Transverse colon (tissue), 4 donors: ENCODE measurements around the gene GPR68. TPM values are rescaled to one million over a fixed set of nuclear protein-coding genes. Genes with fewer than 3 reads are reported as not detected.

Source experiments
- DNase-seq: peaks from one replicate; pipeline ENCODE4 v3.0.0-alpha.2; 2019
- H3K27ac ChIP-seq, 4 donors: fragments of 200-600 bp; sonication (generic); 2 replicates each; pipeline ENCODE4 v1.5.1; 2016 to 2018; ENCODE audit warnings: inconsistent platforms in 4 of 4
- H3K27me3 ChIP-seq: fragments of 200-600 bp; sonication (generic); 2 replicates; pipeline ENCODE4 v1.5.1; 2017; ENCODE audit warnings: inconsistent platforms
- H3K36me3 ChIP-seq, 4 donors: fragments of 200-600 bp; sonication (generic); 2 replicates each; pipeline ENCODE4 v1.5.1; 2017 to 2019; ENCODE audit warnings: inconsistent platforms in 4 of 4
- H3K4me1 ChIP-seq, 4 donors: fragments of 200-600 bp; sonication (generic); 2 replicates each; pipeline ENCODE4 v1.5.1; 2017 to 2020; ENCODE audit warnings: inconsistent platforms in 4 of 4
- H3K4me3 ChIP-seq, 4 donors: fragments of 200-600 bp; sonication (generic); 1 replicate in 1 of 4; 2 replicates in 3 of 4; pipeline versions ENCODE4 v1.5.1 to v1.6.1; 2017 to 2019; ENCODE audit warnings: inconsistent platforms in 4 of 4
- H3K9me3 ChIP-seq, 2 donors: fragments of 200-600 bp; sonication (generic); 2 replicates each; pipeline ENCODE4 v1.5.1; 2017 to 2019; ENCODE audit warnings: inconsistent platforms in 2 of 2
- CTCF ChIP-seq, 5 experiments: fragments of 200-600 bp in 3 of 5; fragments of 450-650 bp in 2 of 5; sonication (generic) in 3 of 5; IDR thresholded peaks; 1 replicate in 2 of 5; 2 replicates in 3 of 5; pipeline ENCODE4 v1.5.1; 2016 to 2017; ENCODE audit warnings: antibody characterized with exemption in 5 of 5, inconsistent platforms in 3 of 5, mild to moderate bottlenecking in 2 of 5, moderate library complexity in 1 of 5
- EP300 ChIP-seq: sonication (generic); formaldehyde crosslinking; IDR thresholded peaks from one replicate; pipeline ENCODE4 v1.6.1; 2017; ENCODE audit warnings: antibody characterized with exemption, low read depth
- POLR2A ChIP-seq: fragments of 450-650 bp; IDR thresholded peaks from one replicate; pipeline ENCODE4 v1.6.1; 2016; ENCODE audit warnings: antibody characterized with exemption, mild to moderate bottlenecking, moderate library complexity
- POLR2AphosphoS5 ChIP-seq, 3 donors: sonication (generic); formaldehyde crosslinking; IDR thresholded peaks; one replicate each; pipeline ENCODE4 v1.6.1; 2016; ENCODE audit warnings: antibody characterized with exemption in 3 of 3
- WGBS, 2 donors: methylation state at CpG; one replicate each; pipeline ENCODE4 v1.1.5; 2018; ENCODE audit warnings: low coverage in 1 of 2; 5-methylcytosine and 5-hydroxymethylcytosine counted together
- in situ Hi-C, 4 donors: fragments of 200-750 bp; cut with MboI; loops; one replicate each; pipeline versions ENCODE4 v1.15.0 to v1.15.1; 2017; ENCODE audit warnings: low sequenced_read_pairs in 3 of 4, low pct_ligation_motif_present in 1 of 4, low pct_unique_long_range_greater_than_20kb in 1 of 4
- intact Hi-C: fragments of 100-400 bp; cut with DNase I; formaldehyde crosslinking; loops from one replicate; pipeline ENCODE4 v1.15.1; 2023; ENCODE audit warnings: low total_unique reads
- total RNA-seq, 4 donors: library from RNA; depleted of rRNA; stranded (reverse); fragments of >200 nt; gene quantifications; one replicate each; pipeline ENCODE4 v1.1.0, GENCODE V29; 2016

Gene GPR68
- total RNA-seq, 4 donors from 2014 or later: 0.48 to 0.80 (median 0.55) TPM; not detected in 1

GRCh38 chr14:91278383-91278715, 33.8 kb upstream of the GPR68 start:
- intact Hi-C loops (no loop called here), in situ Hi-C loops (loop anchor here in 2 of 4 donors (25.0 kb wide), 2 partner anchors 366 to 391 kb away; no protein-coding TSS in a partner anchor)
- no peak for DNase-seq
- Histone ChIP-seq H3K27ac (no peak overlapping the region), H3K36me3 (peaks cover 0 to 17% (median 0%) of the 10 kb centered on the region in 4 donors), H3K4me3 (no peak overlapping the region), H3K9me3 (no peaks in the 10 kb centered on the region), H3K4me1 (no peaks in the 10 kb centered on the region), H3K27me3 (no peaks in the 10 kb centered on the region)
- TF ChIP-seq EP300 (no peak), POLR2AphosphoS5 (IDR thresholded peaks at IDR 0.05) (no peak), POLR2A (no peak), CTCF (IDR thresholded peaks at IDR 0.05) (no peak)
- WGBS, 2 donors: 87% methylated on average over 5 of the region's 5 CpGs; no CpG with 5 or more reads in 1 of the 2 donors

GRCh38 chr14:91277546-91278382, 33.3 kb upstream of the GPR68 start:
- Histone ChIP-seq H3K9me3 (no peaks in the 10 kb centered on the region), H3K27me3 (no peaks in the 10 kb centered on the region), H3K4me3 (no peak overlapping the region), H3K4me1 (no peaks in the 10 kb centered on the region), H3K27ac (no peak overlapping the region), H3K36me3 (peaks cover 0 to 22% (median 0%) of the 10 kb centered on the region in 4 donors)
- intact Hi-C loops (no loop called here), in situ Hi-C loops (loop anchor here in 2 of 4 donors (25.0 kb wide), 2 partner anchors 365 to 390 kb away; no protein-coding TSS in a partner anchor)
- 80 to 92% methylated on average over 1 to 30 of the region's 30 CpGs for WGBS, 2 donors
- no peak for DNase-seq
- no peak for TF ChIP-seq POLR2A
- TF ChIP-seq POLR2AphosphoS5 (IDR thresholded peaks at IDR 0.05): no peak
- TF ChIP-seq CTCF (IDR thresholded peaks at IDR 0.05): no peak
- TF ChIP-seq EP300: no peak

- in situ Hi-C loops: loop anchor here in 2 of 4 donors (25.0 kb wide), 2 partner anchors 362 to 387 kb away; no protein-coding TSS in a partner anchor
- Histone ChIP-seq H3K36me3 (peaks cover 0 to 22% (median 0%) of the 10 kb centered on the region in 4 donors), H3K9me3 (no peaks in the 10 kb centered on the region), H3K4me1 (peaks cover 1 to 3% (median 2%) of the 10 kb centered on the region in 4 donors), H3K27me3 (no peaks in the 10 kb centered on the region), H3K4me3 (no peak overlapping the region), H3K27ac (no peak overlapping the region)
- TF ChIP-seq EP300 (no peak), POLR2AphosphoS5 (IDR thresholded peaks at IDR 0.05) (no peak), CTCF (IDR thresholded peaks at IDR 0.05) (no peak), POLR2A (no peak)
- no peak for DNase-seq
- intact Hi-C loops: no loop called here
- WGBS, 2 donors: 91% methylated on average over 9 of the region's 9 CpGs; no CpG with 5 or more reads in 1 of the 2 donors
Measured at GRCh38 chr14:91274796-91275195, 30.3 kb upstream of the GPR68 start.

- Histone ChIP-seq H3K4me3 (no peak overlapping the region), H3K4me1 (peaks cover 6 to 10% (median 9%) of the 10 kb centered on the region in 4 donors), H3K27ac (no peak overlapping the region), H3K27me3 (no peaks in the 10 kb centered on the region), H3K36me3 (peaks cover 0 to 22% (median 0%) of the 10 kb centered on the region in 4 donors), H3K9me3 (no peaks in the 10 kb centered on the region)
- intact Hi-C loops (no loop called here), in situ Hi-C loops (no loop called here)
- no peak for DNase-seq
- no peak for TF ChIP-seq POLR2A
- no peak for TF ChIP-seq CTCF (IDR thresholded peaks at IDR 0.05)
- TF ChIP-seq POLR2AphosphoS5 (IDR thresholded peaks at IDR 0.05): no peak
- TF ChIP-seq EP300: no peak
- WGBS, 2 donors: 91% methylated on average over 13 of the region's 13 CpGs; no CpG with 5 or more reads in 1 of the 2 donors
Measured at GRCh38 chr14:91273885-91274273, 29.4 kb upstream of the GPR68 start.
